ENCODE data around the gene NCKIPSD.
"Not testable (repeated sequence)": the region's sequence is repeated elsewhere in the genome, so short reads cannot be mapped to it uniquely, and the experiment has no call there.

The NCKIPSD gene

DNA sequence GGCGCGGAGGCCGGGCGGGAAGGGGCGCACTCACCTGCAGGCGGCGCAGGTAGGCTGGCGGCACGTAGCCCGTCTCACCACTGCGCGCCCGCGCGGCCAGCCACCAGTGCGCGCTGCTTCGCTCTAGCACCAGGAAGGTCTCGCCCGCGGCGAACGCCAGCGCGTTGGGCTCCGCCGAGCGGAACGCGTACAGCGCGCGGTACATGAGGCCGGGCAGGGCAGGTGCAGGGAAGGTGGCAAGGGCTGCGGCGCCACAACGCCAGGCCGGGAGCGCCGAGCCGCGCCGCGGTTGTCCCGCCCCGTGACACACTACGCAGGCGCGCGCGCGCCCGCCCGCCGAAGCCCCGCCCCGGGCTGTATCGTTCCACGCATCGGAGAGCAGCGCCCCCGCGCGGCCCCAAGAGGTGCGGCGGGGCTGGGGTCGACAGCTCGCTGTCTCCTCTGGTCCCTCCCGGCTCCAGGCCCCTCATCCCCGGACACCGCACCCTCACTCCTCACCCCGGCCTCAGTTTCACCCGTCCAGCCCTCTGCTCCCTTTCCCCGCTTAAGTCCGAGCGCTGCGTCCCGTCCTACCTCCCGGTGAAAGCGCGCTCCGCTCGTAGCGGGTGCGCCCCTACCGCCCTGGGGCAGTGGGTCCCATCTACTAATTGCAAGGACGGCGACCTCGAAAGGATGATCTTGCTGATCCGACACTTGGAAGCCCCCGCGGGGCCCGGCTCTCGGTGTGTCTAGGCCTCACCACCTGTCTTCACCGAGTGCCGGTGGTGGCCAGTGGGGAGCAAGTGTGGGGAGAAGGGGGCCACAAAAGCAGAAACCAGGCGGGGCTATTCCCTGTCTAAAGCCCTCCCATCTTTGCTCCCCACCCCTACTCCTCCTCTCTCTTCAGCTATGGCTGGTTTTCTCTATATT lies at the start of gene NCKIPSD:
Gene NCKIPSD, minus strand, starts transcription at position 313 of the 909 bp plus-strand sequence. Its CDS starts 108 bp downstream, at position 205.
- DNase-seq: peak; percentile 20

DNA sequence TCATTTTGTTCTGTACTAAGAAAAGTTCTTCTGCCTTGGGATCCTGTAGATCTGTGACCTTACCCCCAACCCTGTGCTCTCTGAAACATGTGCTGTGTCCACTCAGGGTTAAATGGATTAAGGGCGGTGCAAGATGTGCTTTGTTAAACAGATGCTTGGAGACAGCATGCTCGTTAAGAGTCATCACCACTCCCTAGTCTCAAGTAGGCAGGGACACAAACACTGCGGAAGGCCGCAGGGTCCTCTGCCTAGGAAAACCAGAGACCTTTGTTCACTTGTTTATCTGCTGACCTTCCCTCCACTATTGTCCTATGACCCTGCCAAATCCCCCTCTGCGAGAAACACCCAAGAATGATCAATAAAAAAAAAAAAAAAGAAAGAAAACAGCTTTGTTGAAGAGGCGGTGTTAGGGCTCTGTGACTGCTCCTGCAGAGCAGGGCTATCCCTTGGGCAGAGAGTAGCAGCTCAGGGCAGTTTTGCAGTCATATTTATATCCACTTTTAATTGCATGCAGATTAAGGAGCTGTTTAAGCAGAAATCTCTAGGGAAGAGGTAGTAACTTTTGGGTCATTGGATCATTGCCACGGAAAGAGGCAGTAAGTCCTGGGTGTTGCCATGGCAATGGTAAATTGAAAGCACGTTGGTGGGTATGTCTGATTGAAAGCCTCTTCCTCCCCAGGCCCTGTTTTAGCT lies 49.5 kb upstream of the NCKIPSD start:
- DNase-seq: not testable (repeated sequence)

DNA sequence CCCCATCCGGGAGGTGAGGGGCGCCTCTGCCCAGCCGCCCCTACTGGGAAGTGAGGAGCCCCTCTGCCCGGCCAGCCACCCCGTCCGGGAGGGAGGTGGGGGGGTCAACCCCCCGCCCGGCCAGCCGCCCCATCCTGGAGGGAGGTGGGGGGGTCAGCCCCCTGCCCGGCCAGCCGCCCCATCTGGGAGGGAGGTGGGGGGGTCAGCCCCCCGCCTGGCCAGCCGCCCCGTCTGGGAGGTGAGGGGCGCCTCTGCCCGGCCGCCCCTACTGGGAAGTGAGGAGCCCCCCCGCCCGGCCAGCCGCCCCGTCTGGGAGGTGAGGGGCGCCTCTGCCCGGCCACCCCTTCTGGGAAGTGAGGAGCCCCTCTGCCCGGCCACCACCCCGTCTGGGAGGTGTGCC lies 48.8 kb upstream of the NCKIPSD start:
- not testable (repeated sequence) for DNase-seq

DNA sequence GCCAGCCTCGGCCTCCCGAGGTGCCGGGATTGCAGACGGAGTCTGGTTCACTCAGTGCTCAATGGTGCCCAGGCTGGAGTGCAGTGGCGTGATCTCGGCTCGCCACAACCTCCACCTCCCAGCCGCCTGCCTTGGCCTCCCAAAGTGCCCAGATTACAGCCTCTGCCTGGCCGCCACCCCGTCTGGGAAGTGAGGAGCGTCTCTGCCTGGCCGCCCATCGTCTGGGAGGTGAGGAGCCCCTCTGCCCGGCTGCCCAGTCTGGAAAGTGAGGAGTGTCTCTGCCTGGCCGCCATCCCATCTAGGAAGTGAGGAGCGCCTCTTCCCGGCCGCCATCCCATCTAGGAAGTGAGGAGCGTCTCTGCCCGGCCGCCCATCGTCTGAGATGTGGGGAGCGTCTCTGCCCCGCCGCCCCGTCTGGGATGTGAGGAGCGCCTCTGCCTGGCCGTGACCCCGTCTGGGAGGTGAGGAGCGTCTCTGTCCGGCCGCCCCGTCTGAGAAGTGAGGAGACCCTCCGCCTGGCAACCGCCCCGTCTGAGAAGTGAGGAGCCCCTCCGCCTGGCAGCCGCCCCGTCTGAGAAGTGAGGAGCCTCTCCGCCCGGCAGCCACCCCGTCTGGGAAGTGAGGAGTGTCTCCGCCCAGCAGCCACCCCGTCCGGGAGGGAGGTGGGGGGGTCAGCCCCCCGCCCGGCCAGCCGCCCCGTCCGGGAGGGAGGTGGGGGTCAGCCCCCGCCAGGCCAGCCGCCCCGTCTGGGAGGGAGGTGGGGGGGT lies 48.2 kb upstream of the NCKIPSD start:
- not testable (repeated sequence) for DNase-seq

DNA sequence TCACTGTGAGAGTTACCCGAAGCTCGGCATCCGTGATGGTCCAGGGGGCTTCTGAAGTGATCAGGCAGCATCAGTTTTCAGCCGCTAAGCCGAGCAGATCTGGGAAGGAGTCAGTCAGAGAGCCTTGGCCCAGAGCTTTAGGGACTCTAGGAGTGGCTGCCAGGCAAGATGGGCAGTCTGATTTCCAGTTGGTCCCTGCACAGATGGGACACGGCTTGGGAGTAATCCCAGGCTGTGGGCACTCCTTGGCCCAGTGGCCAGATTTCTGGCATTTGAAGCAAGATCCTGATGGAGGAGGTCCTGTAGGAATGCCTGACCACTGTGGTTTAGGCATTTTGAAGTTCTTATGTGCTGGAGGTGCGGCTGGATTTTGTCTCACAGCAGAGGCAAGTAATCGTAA lies 41.8 kb upstream of the NCKIPSD start:
- DNase-seq: no peak

DNA sequence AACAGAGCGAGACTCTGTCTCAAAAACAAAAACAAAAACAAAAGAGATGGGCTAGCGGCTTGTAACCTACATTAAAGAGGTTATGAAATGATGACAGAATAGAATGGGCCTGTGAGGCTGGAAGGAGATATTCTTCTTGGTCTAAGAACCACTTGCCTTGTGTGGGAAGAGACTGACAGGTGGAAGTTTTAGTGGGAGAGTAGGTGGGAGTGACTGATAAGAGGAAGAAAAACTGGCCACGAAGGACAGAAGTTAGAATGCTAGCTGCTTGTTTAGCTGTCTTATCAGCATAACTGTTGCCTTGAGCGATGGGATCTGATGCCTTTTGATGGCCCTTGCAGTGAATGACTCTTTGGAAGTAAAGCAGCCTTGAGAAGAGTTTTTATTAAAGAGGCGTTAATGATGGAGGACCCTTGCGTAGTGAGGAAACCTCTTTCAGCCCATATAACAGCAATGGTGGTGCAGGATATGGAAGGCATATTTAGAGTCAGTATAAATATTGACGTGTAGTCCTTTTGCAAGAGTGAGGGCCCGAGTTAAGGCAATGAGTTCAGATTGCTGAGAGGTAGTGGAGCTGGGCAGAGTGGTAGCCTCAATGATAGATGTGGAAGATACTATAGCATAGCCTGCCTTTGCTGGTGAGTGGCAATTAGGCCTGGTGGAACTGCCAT lies 39.6 kb upstream of the NCKIPSD start:
- not testable (repeated sequence) for DNase-seq

DNA sequence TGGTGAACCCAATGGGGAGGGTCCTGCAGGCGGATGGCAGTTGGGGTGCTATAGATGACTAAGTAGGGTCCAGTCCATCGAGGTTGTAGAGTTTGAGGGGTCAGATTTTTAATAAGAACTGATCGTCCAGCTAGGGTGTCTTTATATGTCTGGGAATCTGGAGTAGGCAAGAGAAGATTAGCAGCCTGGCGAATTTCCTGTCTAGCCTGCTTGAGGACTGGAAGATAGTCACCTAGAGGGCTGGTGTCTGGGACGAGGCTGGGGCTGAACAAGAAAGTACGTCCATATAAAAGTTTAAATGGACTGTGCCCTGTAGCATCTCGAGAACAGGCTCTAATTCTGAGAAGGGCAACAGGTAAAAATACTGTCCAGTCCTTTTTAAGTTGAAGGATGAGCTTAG lies 38.0 kb upstream of the NCKIPSD start:
- no peak for DNase-seq

DNA sequence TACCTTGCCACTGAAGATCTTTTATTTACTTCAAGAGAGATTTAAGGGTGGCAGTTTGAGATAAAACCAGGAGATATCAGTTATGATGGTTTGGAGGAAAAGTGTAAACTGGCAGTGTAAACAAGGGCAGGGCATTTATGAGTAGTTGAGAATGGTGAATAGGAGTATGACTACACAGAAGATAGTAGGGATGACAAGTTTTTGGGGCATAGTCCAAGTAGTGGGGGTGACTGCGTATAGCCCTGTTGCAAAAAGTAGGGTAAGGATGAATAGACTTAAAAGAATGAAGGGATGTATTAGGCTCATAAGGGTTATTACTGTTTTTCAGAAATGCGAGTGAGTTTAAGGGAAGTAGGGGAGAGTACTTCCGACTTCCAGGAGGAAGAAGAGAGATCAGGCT lies 37.6 kb upstream of the NCKIPSD start:
- DNase-seq: not testable (repeated sequence)

DNA sequence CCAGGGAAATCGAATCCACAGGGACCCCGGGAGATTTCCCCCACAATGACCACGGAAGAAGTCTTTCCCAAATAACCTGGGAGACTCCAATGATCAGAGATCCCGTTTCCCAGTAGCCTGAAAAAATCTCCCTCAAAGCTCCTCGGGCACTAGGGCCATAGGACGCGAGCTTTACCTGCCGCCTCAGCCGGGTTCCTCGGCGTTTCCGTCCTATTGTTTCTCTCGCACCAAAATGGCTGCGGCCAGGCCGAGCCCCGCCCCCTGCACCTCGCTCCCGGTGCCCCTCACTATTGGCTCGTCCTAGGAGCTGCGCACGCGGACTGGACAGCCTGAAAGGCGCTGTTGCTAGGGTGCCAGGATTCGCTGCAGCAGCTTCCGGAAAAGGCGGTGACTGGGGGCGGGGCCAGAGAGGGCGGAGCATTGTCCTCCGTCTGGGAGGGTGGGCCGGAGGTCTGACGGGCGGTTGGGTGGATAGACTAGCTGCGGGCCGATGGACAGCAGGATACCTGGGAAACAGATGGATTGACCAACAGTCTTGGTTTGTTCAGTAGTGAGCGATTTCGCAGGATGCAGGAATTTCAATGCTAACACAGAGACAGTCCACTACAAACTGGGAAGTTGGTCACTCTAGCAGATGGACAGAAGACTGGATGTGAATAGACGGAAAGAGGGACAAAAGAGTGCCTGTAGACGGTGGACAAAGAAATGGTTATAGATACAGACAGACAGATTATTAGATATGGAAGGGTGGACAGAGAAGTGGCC lies 31.4 kb upstream of the NCKIPSD start, which contains the start of gene IP6K2:
Gene IP6K2, minus strand, starts transcription at position 240 of the 765 bp plus-strand sequence. CDS start 21,930 bp downstream, outside the sequence.
- peak; percentile 92 for DNase-seq

DNA sequence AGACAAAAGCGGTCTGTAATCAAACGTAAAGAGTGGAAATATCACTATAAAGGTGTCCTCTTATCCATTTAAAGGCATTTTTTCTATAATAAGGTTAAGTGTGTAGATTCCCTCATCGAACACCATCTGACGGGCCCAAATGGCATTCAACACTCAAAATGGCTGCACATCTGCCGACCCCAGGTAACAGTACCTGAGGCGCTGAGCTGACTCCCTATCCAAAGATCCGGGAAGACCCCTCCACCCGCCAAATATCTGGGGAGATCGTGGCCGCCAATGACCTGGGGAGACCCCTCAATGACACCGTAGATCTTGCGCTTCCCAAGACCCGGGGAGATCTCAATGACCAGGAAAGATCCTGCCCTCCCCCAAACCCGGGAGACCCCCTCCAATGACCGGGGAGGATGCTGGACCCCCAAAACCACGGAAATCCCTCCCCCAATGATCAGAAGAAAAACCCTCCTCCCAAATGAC lies 30.8 kb upstream of the NCKIPSD start:
- DNase-seq: no peak

DNA sequence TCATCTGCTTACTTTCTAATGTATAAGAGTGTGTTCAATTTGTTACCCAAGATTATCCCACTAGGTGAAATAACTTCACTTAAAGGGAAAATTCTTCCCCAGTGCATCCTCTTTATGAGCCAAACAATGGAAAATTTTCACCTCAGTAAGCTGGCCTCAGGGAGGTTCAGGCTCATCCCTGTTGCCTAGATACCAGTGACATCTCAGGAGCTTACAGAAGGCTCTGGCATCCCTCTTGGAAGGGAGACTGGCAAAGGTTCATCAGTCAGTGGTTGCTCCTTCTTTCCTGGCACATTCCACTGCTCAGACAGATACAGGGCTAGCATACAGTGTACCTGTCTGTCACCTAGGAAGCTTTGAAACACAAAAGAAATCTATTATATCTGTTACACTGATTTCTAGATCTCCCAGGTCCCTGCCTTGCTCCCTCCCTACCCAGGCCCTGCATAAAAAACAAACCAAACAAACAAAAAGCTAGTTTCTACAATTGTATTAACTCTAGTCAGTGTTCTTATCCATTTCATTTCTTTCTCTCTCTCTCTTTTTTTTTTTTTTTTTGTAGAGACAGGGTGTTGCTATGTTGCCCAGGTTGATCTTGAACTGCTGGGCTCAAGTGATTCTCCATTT lies 29.6 kb upstream of the NCKIPSD start:
- no peak for DNase-seq

DNA sequence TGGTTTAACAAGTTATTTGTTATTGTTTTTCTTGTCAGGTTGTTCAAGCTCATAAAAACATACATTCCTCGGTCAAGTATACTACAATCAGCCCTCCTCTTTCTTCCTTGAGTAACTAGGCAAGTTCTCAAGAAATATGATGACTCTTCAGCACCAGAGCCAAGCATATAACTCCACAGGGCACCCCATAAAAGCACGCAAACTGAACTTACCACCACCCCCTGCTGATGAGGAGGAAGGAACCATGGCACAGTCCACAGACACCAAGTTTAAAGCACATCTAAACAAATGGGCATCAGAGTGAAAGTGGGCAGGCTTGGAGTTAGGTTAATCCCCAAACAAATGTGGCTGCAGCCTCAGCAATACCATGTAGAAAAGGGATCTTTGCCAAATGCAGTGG lies 26.0 kb upstream of the NCKIPSD start:
- DNase-seq: no peak

DNA sequence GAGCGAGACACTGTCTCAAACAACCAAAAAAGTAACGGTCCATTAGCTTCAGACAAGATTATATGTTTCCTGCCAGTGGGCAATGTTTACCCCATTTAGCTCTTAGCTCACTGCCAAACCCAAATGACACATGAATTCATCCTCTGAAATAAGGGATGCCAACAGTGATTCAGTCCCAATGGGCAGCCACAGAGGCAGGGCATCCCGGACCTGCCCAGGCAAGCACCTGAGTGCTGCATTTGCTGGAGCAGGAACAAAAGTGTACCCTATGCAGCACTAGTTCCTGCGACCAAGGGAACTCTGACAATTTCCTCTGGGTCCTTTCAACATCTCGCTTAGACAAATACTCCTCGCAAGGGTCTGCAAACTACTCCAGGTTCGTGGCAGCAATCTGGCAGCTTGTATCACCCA lies 23.3 kb upstream of the NCKIPSD start:
- DNase-seq: no peak

DNA sequence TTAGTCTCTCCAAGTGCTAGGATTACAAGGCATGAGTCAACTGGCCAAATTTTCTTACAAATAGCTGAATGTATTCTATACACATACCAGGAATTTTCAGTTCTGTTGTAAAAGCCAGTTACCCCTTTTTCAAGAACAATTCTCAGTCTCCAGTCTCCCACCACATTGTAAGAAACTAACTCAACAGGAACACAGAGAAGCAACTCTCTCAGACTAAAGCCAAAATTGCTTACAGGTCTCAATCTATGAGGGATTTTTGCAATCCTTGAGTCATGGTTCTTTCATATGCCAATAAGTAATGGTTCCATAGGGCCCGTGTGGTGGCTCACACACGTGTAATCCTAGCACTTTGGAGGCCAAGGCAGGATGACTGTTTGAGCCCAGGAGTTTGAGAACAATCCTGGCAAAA lies 22.8 kb upstream of the NCKIPSD start:
- DNase-seq: no peak

DNA sequence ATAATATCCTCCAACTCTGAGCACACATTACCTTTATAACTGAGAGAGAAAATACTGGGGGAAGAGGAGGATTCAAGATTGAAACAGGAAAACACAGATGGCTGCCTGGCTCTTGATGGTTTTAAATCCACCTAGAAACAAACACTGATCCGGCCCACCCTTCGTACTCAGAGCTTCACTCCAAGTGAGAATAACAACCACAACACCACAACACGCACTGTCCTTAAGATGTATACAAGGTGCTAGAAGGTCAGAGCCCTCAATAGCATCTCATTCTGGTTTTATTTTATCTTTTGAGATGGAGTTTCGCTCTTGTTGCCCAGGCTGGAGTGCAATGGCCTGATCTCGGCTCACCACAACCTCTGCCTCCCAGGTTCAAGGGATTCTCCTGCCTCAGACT lies 21.4 kb upstream of the NCKIPSD start:
- DNase-seq: no peak

DNA sequence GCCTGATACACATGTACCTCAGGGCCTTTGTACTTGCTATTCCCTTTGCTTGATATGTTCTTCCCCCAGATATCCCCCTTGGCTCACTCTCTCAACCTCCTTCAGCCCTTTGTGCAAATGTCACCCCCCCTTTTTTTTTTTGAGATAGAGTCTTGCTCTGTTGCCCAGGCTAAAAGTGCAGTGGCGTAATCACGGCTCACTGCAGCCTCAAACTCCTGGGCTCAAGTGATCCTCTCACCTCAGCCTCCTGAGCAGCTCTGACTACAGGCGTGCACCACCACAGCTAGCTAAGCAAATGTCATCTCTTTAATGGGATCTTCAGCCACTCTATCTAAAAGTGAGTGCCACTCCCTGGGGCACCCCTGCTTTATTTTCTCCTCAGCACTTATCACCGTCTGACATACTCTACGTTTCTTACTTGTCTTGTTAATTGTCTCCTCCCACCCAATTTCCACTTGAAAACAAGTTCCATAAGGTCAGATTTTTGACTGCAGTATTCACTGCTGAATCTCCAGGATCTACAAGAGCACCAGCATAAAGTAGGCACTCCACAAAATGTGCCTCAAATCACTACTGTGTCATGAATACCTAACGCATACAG lies 16.7 kb upstream of the NCKIPSD start:
- DNase-seq: no peak

DNA sequence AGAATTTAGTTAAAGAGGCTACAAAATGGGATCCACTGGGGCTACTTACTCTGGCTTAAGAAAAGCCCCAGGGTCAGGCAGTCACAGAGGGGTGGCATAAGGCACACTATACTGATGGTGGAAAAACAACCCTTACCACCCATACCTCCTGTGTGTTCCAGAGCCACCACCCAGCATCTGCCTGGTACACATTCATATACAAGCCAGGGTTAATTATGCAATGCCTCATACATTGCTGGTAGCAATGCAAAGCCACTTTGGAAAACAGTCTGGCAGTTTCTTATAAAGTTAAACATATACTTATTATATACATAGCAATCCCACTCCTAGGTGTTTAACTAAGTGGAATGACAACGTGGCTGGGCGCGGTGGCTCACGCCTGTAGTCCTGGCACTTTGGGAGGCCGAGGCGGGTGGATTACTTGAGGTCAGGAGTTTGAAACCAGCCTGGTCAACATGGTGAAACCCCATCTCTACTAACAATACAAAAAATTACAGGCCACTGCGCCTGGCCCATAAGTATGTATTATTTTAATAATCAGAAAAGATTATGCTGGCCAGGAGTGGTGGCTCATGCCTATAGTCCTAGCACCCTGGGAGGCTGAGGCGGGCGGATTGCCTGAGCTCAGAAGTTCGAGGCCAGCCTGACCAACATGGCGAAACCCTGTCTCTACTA lies 15.2 kb upstream of the NCKIPSD start:
- no peak for DNase-seq

DNA sequence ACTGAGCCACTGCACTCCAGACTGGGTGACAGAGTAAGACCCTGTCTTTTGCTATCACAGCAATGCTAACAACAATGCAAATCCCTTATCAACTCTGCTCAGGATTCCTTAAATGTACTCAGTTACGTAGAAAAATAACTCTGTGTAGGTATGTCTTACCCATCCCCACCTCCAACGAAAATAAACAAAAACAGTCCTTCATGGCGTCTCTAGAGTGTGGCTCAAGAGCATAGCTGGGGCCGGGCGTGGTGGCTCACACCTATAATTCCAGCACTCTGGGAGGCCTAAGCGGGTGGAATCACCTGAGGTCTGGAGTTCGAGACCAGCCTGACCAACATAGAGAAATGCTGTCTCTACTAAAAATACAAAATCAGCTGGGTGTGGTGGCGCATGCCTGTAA lies 13.2 kb upstream of the NCKIPSD start:
- DNase-seq: no peak

DNA sequence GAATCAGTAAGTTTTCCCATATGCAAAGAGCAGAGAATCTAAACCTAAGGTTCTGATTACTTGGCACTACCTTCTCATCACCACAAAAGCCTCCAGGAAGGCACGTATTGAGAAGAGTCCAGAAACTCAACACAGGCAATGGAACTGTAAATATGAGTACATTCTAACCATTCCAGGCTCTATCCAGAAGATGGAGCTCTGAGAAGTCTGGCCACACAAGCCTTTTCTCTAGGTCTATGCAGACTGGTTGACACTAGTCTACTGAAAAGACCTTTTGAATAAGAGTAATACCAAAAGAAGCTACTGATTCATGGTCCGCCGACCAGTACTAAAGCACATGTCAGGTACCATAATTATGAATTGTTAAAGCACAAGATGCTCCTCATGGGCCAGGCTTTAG lies 12.2 kb upstream of the NCKIPSD start:
- no peak for DNase-seq

DNA sequence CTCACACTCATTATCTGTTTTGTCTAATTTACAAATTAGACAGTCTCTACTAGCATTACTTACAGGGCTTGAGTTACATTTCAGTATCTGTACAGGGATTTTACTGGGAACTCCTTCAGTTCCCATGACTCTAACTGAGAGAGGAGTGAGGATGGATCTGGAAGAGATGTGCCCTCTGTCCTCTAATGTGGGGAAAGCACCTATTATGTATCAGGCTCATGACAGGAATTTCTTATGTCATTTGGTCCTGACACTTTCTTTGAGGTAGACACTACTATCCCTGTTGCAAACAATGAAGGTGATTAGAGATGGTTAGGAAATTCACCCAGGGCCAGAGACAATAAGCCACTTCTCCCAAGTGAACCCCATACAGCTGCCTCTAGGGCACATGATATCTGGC lies 10.9 kb upstream of the NCKIPSD start:
- no peak for DNase-seq
